HepG2 (cell line): ENCODE results near the gene OPRL1. TPM values are rescaled to one million over a fixed set of nuclear protein-coding genes. Genes with fewer than 3 reads are reported as not detected.

Experiments
- AHDC1 ChIP-seq: sonication (generic); formaldehyde crosslinking; IDR thresholded peaks from 2 replicates; pipeline ENCODE4 v1.5.1; 2020; ENCODE audit warnings: mild to moderate bottlenecking, missing genetic modification reagents, borderline replicate concordance
- CC2D1A ChIP-seq: sonication (generic); formaldehyde crosslinking; IDR thresholded peaks from 2 replicates; pipeline ENCODE4 v1.8.1; 2023; ENCODE audit warnings: mild to moderate bottlenecking, missing genetic modification reagents
- CREB1 ChIP-seq, 2 experiments: fragments of 450-650 bp in 1 of 2; IDR thresholded peaks; 2 replicates each; pipeline ENCODE4 v1.6.1; 2016 to 2017; ENCODE audit warnings: control low read depth in 1 of 2, mild to moderate bottlenecking in 1 of 2, missing compliant biosample characterization in 1 of 2, missing genetic modification characterization in 1 of 2
- HNF4G ChIP-seq, 2 experiments: sonication (generic) in 1 of 2; formaldehyde crosslinking in 1 of 2; IDR thresholded peaks; 2 replicates each; pipeline versions ENCODE4 v1.4.0 to v1.6.1; 2011 to 2020; ENCODE audit warnings: borderline replicate concordance in 2 of 2, low read depth in 2 of 2, mild to moderate bottlenecking in 2 of 2, low read length in 1 of 2, missing genetic modification reagents in 1 of 2, moderate library complexity in 1 of 2
- MTF1 ChIP-seq: sonication (generic); formaldehyde crosslinking; IDR thresholded peaks from 2 replicates; pipeline ENCODE4 v1.5.0; 2020; ENCODE audit warnings: missing genetic modification reagents
- MTF2 ChIP-seq: sonication (generic); formaldehyde crosslinking; IDR thresholded peaks from 2 replicates; pipeline ENCODE4 v1.5.0; 2020; ENCODE audit warnings: missing genetic modification reagents, borderline replicate concordance
- SIX4 ChIP-seq: sonication (generic); formaldehyde crosslinking; IDR thresholded peaks from 2 replicates; pipeline ENCODE4 v1.4.0; 2020; ENCODE audit warnings: missing genetic modification reagents
- SP4 ChIP-seq: sonication (generic); formaldehyde crosslinking; IDR thresholded peaks from 2 replicates; pipeline ENCODE4 v1.8.1; 2023; ENCODE audit warnings: mild to moderate bottlenecking, missing genetic modification reagents
- TCF12 ChIP-seq, 2 experiments: fragments of 450-650 bp in 1 of 2; sonication (generic) in 1 of 2; formaldehyde crosslinking in 1 of 2; IDR thresholded peaks; 2 replicates each; pipeline versions ENCODE4 v1.6.1 to v1.8.0; 2017 to 2022; ENCODE audit warnings: antibody characterized with exemption in 1 of 2, mild to moderate bottlenecking in 1 of 2, missing genetic modification reagents in 1 of 2, moderate library complexity in 1 of 2
- WIZ ChIP-seq: sonication (generic); formaldehyde crosslinking; IDR thresholded peaks from 2 replicates; pipeline ENCODE4 v1.5.1; 2020; ENCODE audit warnings: mild to moderate bottlenecking, missing genetic modification reagents
- ZNF17 ChIP-seq: sonication (generic); formaldehyde crosslinking; IDR thresholded peaks from 2 replicates; pipeline ENCODE4 v1.5.0; 2020; ENCODE audit warnings: mild to moderate bottlenecking, missing genetic modification reagents
- ZNF503 ChIP-seq: sonication (generic); formaldehyde crosslinking; IDR thresholded peaks from 2 replicates; pipeline ENCODE4 v1.4.0; 2020; ENCODE audit warnings: missing genetic modification reagents
- ZNF781 ChIP-seq: sonication (generic); formaldehyde crosslinking; IDR thresholded peaks from 2 replicates; pipeline ENCODE4 v1.5.1; 2020; ENCODE audit warnings: borderline replicate concordance, mild to moderate bottlenecking, missing genetic modification reagents; ENCODE audit errors: not compliant biosample characterization
- ZNF883 ChIP-seq: sonication (generic); formaldehyde crosslinking; IDR thresholded peaks from 2 replicates; pipeline ENCODE4 v1.5.1; 2020; ENCODE audit warnings: mild to moderate bottlenecking, missing genetic modification reagents; ENCODE audit errors: not compliant biosample characterization
- polyA plus RNA-seq, 8 experiments: library from polyadenylated mRNA; depleted of rRNA in 3 of 8; stranded (reverse) in 7 of 8; unstranded in 1 of 8; fragments of >200 nt; fragmentation: Illumina TruSeq in 4 of 8; extraction: Trizol in 4 of 8; gene quantifications; 2 replicates each; pipeline versions ENCODE4 v1.2.1 to v1.2.3, GENCODE V29; 2011 to 2016; ENCODE audit warnings: low read depth in 4 of 8, missing spikeins in 1 of 8, mixed read lengths in 1 of 8; ENCODE audit not compliant: insufficient read depth in 1 of 8
- total RNA-seq, 5 experiments: library from RNA; depleted of rRNA; stranded (reverse); fragments of >200 nt; fragmentation: Illumina TruSeq; extraction: Trizol; gene quantifications; 2 replicates each; pipeline ENCODE4 v1.2.3, GENCODE V29; 2016; ENCODE audit warnings: low read depth in 1 of 5
- TF ChIP-seq, protein P1 (sequence below): sonication (generic); formaldehyde crosslinking; IDR thresholded peaks from 2 replicates; pipeline ENCODE4 v1.4.0; 2020; ENCODE audit warnings: missing genetic modification reagents; ENCODE audit errors: not compliant biosample characterization
- TF ChIP-seq, protein P2 (sequence below): sonication (generic); formaldehyde crosslinking; IDR thresholded peaks from 2 replicates; pipeline ENCODE4 v1.4.0; 2020; ENCODE audit warnings: mild to moderate bottlenecking, missing genetic modification reagents

Gene OPRL1
- total and polyA plus RNA-seq, 2 of the 13 experiments (the other 11 are each of a cell fraction or from before 2014, with no cell fraction given): 0.35 to 0.71 TPM

GRCh38 chr20:64053841-64054661 is 25.8 kb upstream of the OPRL1 start (continued):
- no peak; the same call in 1 of the 2 replicates for TF ChIP-seq AHDC1
- peak; percentile 94 for TF ChIP-seq MTF2 (CRISPR knock-in tag)
- TF ChIP-seq SP4: peak; percentile 60
- no peak for TF ChIP-seq CC2D1A (CRISPR knock-in tag)
- TF ChIP-seq MTF1 (CRISPR knock-in tag): no peak
- 0 out of 2 replicates have a peak, but pooled peaks have one; percentile 12 for TF ChIP-seq SIX4
- TF ChIP-seq TCF12 (IDR thresholded peaks at IDR 0.05): no peak
- TF ChIP-seq TCF12 (CRISPR knock-in tag; IDR thresholded peaks at IDR 0.05): no peak; the same call in 1 of the 2 replicates
- TF ChIP-seq WIZ: peak; percentile 67; the same call in 1 of the 2 replicates
- TF ChIP-seq, protein P1, sequence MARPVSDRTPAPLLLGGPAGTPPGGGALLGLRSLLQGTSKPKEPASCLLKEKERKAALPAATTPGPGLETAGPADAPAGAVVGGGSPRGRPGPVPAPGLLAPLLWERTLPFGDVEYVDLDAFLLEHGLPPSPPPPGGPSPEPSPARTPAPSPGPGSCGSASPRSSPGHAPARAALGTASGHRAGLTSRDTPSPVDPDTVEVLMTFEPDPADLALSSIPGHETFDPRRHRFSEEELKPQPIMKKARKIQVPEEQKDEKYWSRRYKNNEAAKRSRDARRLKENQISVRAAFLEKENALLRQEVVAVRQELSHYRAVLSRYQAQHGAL (CRISPR knock-in tag): peak; percentile 93
- no peak for TF ChIP-seq CREB1 (IDR thresholded peaks at IDR 0.05)
- TF ChIP-seq CREB1 (CRISPR knock-in tag; IDR thresholded peaks at IDR 0.05): no peak
- TF ChIP-seq ZNF503 (CRISPR knock-in tag): peak; percentile 50; the same call in 1 of the 2 replicates
- TF ChIP-seq ZNF781 (CRISPR knock-in tag): peak; percentile 96
- TF ChIP-seq HNF4G (IDR thresholded peaks at IDR 0.05; ENCODE audit: borderline replicate concordance, low read depth, low read length): peak; percentile 51
- no peak; the same call in 1 of the 2 replicates for TF ChIP-seq HNF4G (CRISPR knock-in tag; IDR thresholded peaks at IDR 0.05; ENCODE audit: borderline replicate concordance, low read depth)
- TF ChIP-seq, protein P2, sequence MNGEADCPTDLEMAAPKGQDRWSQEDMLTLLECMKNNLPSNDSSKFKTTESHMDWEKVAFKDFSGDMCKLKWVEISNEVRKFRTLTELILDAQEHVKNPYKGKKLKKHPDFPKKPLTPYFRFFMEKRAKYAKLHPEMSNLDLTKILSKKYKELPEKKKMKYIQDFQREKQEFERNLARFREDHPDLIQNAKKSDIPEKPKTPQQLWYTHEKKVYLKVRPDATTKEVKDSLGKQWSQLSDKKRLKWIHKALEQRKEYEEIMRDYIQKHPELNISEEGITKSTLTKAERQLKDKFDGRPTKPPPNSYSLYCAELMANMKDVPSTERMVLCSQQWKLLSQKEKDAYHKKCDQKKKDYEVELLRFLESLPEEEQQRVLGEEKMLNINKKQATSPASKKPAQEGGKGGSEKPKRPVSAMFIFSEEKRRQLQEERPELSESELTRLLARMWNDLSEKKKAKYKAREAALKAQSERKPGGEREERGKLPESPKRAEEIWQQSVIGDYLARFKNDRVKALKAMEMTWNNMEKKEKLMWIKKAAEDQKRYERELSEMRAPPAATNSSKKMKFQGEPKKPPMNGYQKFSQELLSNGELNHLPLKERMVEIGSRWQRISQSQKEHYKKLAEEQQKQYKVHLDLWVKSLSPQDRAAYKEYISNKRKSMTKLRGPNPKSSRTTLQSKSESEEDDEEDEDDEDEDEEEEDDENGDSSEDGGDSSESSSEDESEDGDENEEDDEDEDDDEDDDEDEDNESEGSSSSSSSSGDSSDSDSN: peak; percentile 85
- TF ChIP-seq ZNF17 (CRISPR knock-in tag): no peak
- TF ChIP-seq ZNF883 (CRISPR knock-in tag): peak; percentile 27
